SK-N-SH treated with all-trans-retinoic acid at 6 μM for 48 hours (cell line): ENCODE data around the gene SYTL1.

Source experiments
- ARNTL ChIP-seq: fragments of 450-650 bp; formaldehyde crosslinking; IDR thresholded peaks from 2 replicates; pipeline ENCODE4 v1.5.0; 2020; ENCODE audit warnings: low read depth, mild to moderate bottlenecking, moderate library complexity, borderline replicate concordance
- CREB5 ChIP-seq: fragments of 250-450 bp; sonication (Bioruptor Pico); IDR thresholded peaks from 2 replicates; pipeline ENCODE4 v1.5.1; 2020; ENCODE audit warnings: low read depth, mild to moderate bottlenecking, moderate library complexity
- CSDC2 ChIP-seq: fragments of 250-450 bp; sonication (Bioruptor Pico); IDR thresholded peaks from 2 replicates; pipeline ENCODE4 v1.5.0; 2020; ENCODE audit warnings: mild to moderate bottlenecking, moderate library complexity
- GLIS3 ChIP-seq: fragments of 250-450 bp; sonication (Bioruptor Pico); IDR thresholded peaks from 2 replicates; pipeline ENCODE4 v1.5.0; 2020; ENCODE audit warnings: mild to moderate bottlenecking, moderate library complexity
- PATZ1 ChIP-seq: fragments of 250-450 bp; sonication (Bioruptor Pico); IDR thresholded peaks from 2 replicates; pipeline ENCODE4 v1.8.0; 2020; ENCODE audit warnings: mild to moderate bottlenecking, moderate library complexity, borderline replicate concordance
- PPARA ChIP-seq: fragments of 250-450 bp; sonication (Bioruptor Pico); IDR thresholded peaks from 2 replicates; pipeline ENCODE4 v1.5.0; 2020; ENCODE audit warnings: mild to moderate bottlenecking, borderline replicate concordance
- TCF4 ChIP-seq: fragments of 250-450 bp; sonication (Bioruptor Pico); IDR thresholded peaks from 2 replicates; pipeline ENCODE4 v1.8.0; 2021; ENCODE audit warnings: mild to moderate bottlenecking, moderate library complexity, borderline replicate concordance
- TOX ChIP-seq: fragments of 250-450 bp; sonication (Bioruptor Pico); IDR thresholded peaks from 2 replicates; pipeline ENCODE4 v1.8.0; 2021; ENCODE audit warnings: mild to moderate bottlenecking, moderate library complexity, borderline replicate concordance
- TSHZ2 ChIP-seq: fragments of 250-450 bp; sonication (Bioruptor Pico); IDR thresholded peaks from 2 replicates; pipeline ENCODE4 v1.5.0; 2020; ENCODE audit warnings: mild to moderate bottlenecking, moderate library complexity
- ZNF565 ChIP-seq: fragments of 450-650 bp; formaldehyde crosslinking; conservative IDR thresholded peaks from 2 replicates; pipeline ENCODE4 v1.5.0; 2020; ENCODE audit warnings: low read depth, mild to moderate bottlenecking, moderate library complexity
- ZNF8 ChIP-seq: fragments of 450-650 bp; formaldehyde crosslinking; IDR thresholded peaks from 2 replicates; pipeline ENCODE4 v1.5.0; 2020; ENCODE audit warnings: mild to moderate bottlenecking, moderate library complexity

- TF ChIP-seq GLIS3 (no peak), ZNF565 (CRISPR knock-in tag) (no peak), PATZ1 (CRISPR knock-in tag) (no peak), TCF4 (CRISPR knock-in tag) (no peak), TSHZ2 (CRISPR knock-in tag) (no peak), ZNF8 (no peak), CSDC2 (CRISPR knock-in tag) (no peak), TOX (no peak), ARNTL (CRISPR knock-in tag) (no peak), PPARA (CRISPR knock-in tag) (no peak), CREB5 (CRISPR knock-in tag) (no peak)
Observed at GRCh38 chr1:27318136-27318535, 23.7 kb upstream of the SYTL1 start.
